ENCODE measurements around the gene HOXA5.

Gene HOXA5

DNA sequence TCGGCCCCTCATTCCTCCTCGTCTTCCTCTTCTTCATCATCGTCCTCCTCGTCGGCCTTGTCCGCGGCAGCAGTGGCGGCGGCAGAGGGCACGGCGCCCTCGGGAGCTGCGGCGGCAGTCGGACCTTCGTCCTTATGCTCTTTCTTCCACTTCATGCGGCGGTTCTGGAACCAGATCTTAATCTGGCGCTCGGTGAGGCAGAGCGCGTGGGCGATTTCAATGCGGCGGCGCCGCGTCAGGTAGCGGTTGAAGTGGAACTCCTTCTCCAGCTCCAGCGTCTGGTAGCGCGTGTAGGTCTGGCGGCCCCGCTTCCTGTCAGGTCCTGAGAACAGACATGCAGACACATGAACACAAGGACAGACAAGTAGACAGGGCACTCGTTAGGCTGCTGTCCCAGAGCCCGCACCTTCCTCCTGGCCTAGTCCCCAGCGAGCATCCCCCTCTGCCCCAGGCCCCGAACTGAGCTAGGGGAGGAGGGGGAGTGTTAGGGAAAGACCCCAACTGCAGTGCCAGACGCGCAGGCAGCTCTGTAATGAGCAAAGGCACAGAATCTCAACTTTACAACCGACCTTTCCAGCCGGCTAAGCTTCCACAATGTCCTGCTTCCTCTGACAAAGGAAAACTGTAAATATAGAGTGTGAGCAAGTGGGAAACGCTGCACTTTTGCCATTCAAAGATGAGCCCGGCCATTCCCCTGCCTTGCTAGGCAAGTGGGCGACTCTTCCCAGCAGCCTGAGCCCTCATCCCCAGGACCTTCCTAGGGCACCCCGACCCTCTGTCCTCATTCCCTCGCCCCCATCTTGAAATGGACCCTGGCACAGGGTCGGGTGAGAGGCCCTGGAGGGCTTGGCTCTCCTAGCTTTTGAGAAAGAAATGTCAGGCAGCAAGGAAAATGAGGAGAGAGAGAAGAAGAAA is 11.7 kb upstream of the HOXA5 start:
- Histone ChIP-seq H3K36me3 (ENCODE audit: control insufficient read depth, insufficient read depth, low read length) (no peaks in the 10 kb centered on the region), H3K9me3 (ENCODE audit: control insufficient read depth, low read length) (no peaks in the 10 kb centered on the region), H3K27ac (ENCODE audit: low read depth, low read length, severe bottlenecking) (no peak overlapping the region), H3K4me1 (ENCODE audit: control insufficient read depth, insufficient read depth, low read length, poor library complexity, severe bottlenecking) (peaks cover 2% of the 10 kb centered on the region), H3K4me3 (ENCODE audit: extremely low read depth, insufficient read depth, low read length, poor library complexity, severe bottlenecking) (peak overlapping the region; percentile 2)
- WGBS, 2 experiments (ENCODE audit: insufficient coverage in 2 of 2) = 9 to 21% methylated on average over 14 to 24 of the region's 48 CpGs

DNA sequence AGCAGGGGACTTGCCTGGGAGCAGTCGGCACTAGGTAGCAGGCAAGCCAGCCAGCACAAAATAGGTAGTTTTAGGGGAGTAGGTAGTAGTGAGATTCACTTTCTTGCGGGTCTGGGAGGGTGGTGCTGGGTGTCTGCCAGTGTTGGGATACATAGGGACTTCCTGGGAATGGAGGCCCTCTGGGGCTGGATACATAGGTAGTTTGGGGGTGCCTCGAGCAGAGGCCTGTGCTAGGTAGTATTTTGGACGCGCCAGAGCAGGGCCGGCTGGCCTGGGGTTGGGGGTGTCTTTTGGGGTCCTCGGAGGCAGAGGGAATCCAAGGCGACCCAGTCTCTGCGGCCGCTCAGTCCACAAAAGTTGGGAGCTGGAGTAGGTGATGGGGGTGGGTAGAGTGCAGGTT is 10.9 kb upstream of the HOXA5 start:
- 33 to 52% methylated on average over 4 to 10 of the region's 10 CpGs for WGBS, 2 experiments (ENCODE audit: insufficient coverage in 2 of 2)
- H3K27ac ChIP-seq (ENCODE audit: low read depth, low read length, severe bottlenecking) = no peak overlapping the region

DNA sequence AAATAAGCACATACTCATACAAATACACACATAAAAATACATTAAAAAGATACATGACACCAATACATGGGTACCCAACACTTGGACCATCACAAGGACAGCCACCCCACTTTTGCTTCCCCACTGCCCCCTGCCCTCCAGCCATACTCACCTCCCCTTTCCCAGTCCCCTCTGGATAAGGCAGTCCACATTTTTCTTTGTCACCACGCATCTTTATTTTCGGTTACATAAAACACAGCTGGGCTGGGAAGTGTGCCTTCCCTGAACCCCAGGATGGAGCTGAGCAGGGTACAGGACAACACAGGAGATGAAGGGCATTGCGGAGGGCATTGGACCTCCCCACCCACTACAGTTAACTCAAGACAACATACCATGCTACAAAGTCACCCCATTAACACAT is 10.0 kb upstream of the HOXA5 start:
- Histone ChIP-seq H3K9me3 (ENCODE audit: control insufficient read depth, low read length) (no peaks in the 10 kb centered on the region), H3K4me1 (ENCODE audit: control insufficient read depth, insufficient read depth, low read length, poor library complexity, severe bottlenecking) (peaks cover 2% of the 10 kb centered on the region), H3K36me3 (ENCODE audit: control insufficient read depth, insufficient read depth, low read length) (no peaks in the 10 kb centered on the region), H3K27ac (ENCODE audit: low read depth, low read length, severe bottlenecking) (no peak overlapping the region), H3K4me3 (ENCODE audit: extremely low read depth, insufficient read depth, low read length, poor library complexity, severe bottlenecking) (no peak overlapping the region)
- 27 to 29% methylated on average over 2 to 3 of the region's 3 CpGs for WGBS, 2 experiments (ENCODE audit: insufficient coverage in 2 of 2)

More for the DNA sequence above, 10.9 kb upstream of the HOXA5 start:
- Histone ChIP-seq H3K4me1 (ENCODE audit: control insufficient read depth, insufficient read depth, low read length, poor library complexity, severe bottlenecking) (peaks cover 2% of the 10 kb centered on the region), H3K9me3 (ENCODE audit: control insufficient read depth, low read length) (no peaks in the 10 kb centered on the region), H3K4me3 (ENCODE audit: extremely low read depth, insufficient read depth, low read length, poor library complexity, severe bottlenecking) (no peak overlapping the region), H3K36me3 (ENCODE audit: control insufficient read depth, insufficient read depth, low read length) (no peaks in the 10 kb centered on the region)

DNA sequence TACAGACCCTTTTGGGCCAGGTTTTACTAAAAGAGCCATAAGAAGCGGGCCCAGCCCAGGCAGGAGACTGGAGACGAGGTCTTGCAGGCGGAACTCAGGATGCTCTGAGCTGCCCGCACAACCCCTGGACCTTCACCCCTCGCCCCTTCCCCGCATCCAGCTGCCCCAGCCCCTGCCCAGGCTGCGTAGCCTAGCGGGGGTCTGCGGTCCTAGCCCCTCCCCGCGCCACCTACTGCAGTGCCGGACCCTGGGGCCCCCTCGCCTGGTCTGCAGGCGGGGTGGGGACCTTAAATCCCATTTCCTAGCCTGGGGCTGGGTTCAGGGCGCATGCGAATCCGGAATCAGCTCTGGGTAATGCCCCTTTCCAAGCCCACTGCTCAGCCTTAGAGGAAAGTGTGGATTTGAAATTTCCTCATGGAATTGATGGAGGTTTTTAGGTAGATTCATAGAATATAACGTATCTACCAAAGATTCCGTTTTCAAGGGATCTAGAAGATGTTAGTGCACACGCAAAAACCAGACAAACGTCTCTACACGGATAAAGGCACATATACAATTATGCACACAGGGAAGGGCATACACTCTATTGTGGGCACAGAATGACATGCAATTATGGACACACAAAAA is 9.4 kb upstream of the HOXA5 start:
- Histone ChIP-seq H3K36me3 (ENCODE audit: control insufficient read depth, insufficient read depth, low read length) (no peaks in the 10 kb centered on the region), H3K9me3 (ENCODE audit: control insufficient read depth, low read length) (no peaks in the 10 kb centered on the region), H3K4me3 (ENCODE audit: extremely low read depth, insufficient read depth, low read length, poor library complexity, severe bottlenecking) (no peak overlapping the region), H3K4me1 (ENCODE audit: control insufficient read depth, insufficient read depth, low read length, poor library complexity, severe bottlenecking) (peaks cover 2% of the 10 kb centered on the region), H3K27ac (ENCODE audit: low read depth, low read length, severe bottlenecking) (no peak overlapping the region)
- 5 to 21% methylated on average over 11 to 13 of the region's 22 CpGs for WGBS, 2 experiments (ENCODE audit: insufficient coverage in 2 of 2)

DNA sequence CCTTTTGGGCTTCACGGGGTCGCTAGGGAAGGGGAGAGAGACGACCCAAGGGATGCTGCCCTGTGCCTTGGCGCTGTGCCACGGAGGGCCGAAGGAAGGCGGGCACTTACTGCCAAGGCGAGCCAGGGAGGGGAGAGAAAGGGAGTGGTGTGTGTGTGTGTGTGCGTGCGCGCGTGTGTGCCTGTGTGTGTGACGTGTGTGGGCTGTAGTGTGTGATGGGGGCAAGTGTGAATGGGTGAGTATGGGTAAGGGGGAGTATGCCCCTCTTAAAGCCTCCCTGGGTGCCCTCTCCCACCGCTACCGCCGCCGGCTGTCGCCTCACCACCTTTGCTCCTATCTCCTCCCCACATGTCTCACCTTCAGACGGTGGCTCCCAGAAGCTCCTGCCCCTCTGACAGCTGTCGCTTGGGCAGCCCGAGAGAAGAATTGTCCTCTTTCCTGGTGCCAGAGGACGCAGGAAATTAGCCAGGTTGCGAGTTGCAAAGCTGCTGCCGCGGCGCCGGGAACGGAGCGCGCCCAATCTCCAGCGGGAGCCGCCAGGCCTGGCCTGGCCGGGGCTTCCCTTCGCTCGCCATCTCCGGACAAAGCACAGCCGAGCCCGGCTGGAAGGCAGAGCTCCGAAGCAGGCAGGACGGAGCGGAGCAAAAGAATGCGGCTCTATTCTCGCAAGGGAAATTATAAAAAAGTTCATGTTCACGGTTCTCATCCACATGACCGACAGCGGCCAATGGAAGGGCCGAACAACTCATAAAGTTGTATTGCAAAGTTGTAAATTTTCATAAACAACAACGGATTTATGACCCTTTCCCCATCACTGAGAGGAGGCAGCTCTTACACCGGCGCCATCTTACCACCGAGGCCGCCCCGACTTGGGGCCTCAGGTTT is 8.7 kb upstream of the HOXA5 start, which contains the start of gene HOXA3:
Gene HOXA3, minus strand, starts transcription at position 653 of the 885 bp plus-strand sequence. CDS start 41,943 bp downstream, outside the sequence.
- 3 to 6% methylated on average over 40 to 44 of the region's 53 CpGs for WGBS, 2 experiments (ENCODE audit: insufficient coverage in 2 of 2)
- Histone ChIP-seq H3K4me3 (ENCODE audit: extremely low read depth, insufficient read depth, low read length, poor library complexity, severe bottlenecking) (peak within 1 kb of the TSS; percentile 21), H3K4me1 (ENCODE audit: control insufficient read depth, insufficient read depth, low read length, poor library complexity, severe bottlenecking) (peaks cover 2% of the 10 kb centered on the region), H3K36me3 (ENCODE audit: control insufficient read depth, insufficient read depth, low read length) (no peaks in the 10 kb centered on the region), H3K27ac (ENCODE audit: low read depth, low read length, severe bottlenecking) (no peak within 1 kb of the TSS), H3K9me3 (ENCODE audit: control insufficient read depth, low read length) (no peaks in the 10 kb centered on the region)

DNA sequence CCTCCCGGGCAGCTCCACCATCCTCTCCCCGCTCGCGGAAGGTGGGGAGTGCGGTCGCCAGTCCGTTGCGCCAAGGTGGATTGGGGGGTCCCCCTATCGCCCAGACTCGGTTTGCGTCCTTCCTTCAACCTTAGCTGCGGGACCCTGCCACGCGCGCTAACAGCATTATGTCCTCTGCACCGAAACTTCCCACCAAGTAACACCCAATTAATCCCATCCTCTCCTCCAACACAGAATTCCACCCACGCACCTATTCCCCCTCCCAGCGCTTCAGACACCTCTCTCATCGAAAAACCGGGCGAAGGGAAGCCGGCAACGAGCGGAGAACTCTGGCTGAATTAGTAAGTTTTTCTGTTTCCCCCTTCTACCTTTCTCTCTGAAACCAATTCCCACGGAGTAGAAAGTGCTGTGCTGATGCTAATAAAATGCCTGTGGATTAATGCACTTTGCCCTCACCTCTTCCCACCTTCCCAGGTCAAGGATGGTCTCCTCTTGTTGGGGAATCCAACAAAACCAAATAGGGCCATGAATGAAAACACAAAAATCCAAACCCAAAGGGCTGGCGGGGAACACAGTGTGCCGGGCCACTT is 8.0 kb upstream of the HOXA5 start:
- Histone ChIP-seq H3K9me3 (ENCODE audit: control insufficient read depth, low read length) (peaks cover 2% of the 10 kb centered on the region), H3K27ac (ENCODE audit: low read depth, low read length, severe bottlenecking) (no peak overlapping the region), H3K4me1 (ENCODE audit: control insufficient read depth, insufficient read depth, low read length, poor library complexity, severe bottlenecking) (peaks cover 2% of the 10 kb centered on the region), H3K4me3 (ENCODE audit: extremely low read depth, insufficient read depth, low read length, poor library complexity, severe bottlenecking) (peak overlapping the region; percentile 21), H3K36me3 (ENCODE audit: control insufficient read depth, insufficient read depth, low read length) (no peaks in the 10 kb centered on the region)
- 4 to 6% methylated on average over 4 to 16 of the region's 27 CpGs for WGBS, 2 experiments (ENCODE audit: insufficient coverage in 2 of 2)

DNA sequence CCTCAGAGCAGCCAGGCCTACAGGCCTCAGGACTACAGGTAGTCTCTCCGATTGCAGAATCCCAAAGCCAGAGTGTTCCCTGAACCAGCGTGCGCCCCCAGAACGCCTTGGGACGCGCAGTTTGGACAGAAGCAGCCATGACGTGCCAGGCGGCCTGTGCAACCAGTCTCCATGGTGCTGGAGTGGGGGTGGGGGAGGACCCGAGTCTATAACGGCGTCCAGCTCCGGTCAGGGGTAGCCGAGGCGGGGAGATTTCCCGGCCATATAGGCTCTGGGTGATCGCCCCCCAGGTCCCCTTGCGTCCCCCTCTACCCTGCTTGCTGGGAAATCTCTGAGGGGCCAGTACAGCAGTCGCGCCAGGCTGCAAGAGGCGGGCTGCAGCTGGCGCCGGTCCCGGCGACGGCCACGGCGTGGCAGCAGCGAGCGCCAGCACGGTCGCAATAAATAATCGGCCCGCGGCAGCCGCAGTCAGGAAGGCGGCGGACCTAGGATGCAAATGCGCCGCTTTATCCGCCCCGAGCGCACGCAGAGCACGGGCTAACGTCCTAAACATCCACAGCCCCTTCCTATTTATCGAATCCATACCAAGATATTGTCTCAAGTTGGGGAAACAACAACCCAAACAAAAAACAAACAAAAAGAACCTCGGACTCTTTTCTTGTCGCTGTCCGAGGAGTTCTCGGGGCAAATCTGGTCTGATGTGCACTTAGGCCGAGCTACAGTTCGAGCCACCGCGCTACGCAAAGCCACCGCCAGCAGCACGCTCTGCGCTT is 7.3 kb upstream of the HOXA5 start:
- H3K27ac ChIP-seq (ENCODE audit: low read depth, low read length, severe bottlenecking) = no peak overlapping the region
- H3K36me3 ChIP-seq (ENCODE audit: control insufficient read depth, insufficient read depth, low read length) = no peaks in the 10 kb centered on the region
- H3K4me3 ChIP-seq (ENCODE audit: extremely low read depth, insufficient read depth, low read length, poor library complexity, severe bottlenecking) = peak overlapping the region; percentile 21
- H3K4me1 ChIP-seq (ENCODE audit: control insufficient read depth, insufficient read depth, low read length, poor library complexity, severe bottlenecking) = peaks cover 2% of the 10 kb centered on the region
- peaks cover 3% of the 10 kb centered on the region for H3K9me3 ChIP-seq (ENCODE audit: control insufficient read depth, low read length)
- WGBS, 2 experiments (ENCODE audit: insufficient coverage in 2 of 2) = 2 to 3% methylated on average over 44 to 54 of the region's 58 CpGs

DNA sequence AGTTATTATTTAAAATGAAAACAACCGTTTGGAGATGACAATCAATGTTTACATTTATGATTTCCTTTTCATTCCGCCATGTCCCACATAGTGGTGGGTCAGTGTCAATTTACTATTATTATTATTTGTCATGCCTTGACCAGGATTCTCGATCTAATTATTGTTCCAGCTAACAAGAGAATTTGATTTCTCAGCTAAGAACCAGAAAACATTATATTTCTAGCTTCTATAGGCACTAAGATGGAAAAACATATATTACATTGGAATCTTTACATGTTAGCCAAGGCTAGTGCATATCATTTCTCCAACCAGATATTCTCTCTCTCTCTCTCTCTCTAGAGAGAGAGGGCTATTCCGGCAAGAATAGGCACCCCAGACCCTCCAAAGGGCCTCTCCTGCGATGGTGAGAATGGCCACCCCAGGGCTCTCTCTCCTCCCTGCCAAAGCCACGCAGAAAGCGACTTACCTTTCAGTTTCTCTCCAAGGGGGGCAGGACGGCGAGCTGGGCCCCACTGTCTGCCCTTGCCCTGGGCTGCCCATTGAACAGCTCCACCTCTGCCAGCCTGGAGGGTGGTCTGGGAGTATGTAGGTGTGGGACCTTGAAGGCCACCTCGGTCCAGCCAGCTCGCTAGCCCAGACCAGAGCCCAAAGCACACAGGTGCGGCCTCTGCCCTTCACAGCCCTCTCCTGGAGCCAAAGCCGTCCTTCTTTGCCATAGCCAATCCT is 6.5 kb upstream of the HOXA5 start:
- peaks cover 3% of the 10 kb centered on the region for H3K9me3 ChIP-seq (ENCODE audit: control insufficient read depth, low read length)
- H3K4me1 ChIP-seq (ENCODE audit: control insufficient read depth, insufficient read depth, low read length, poor library complexity, severe bottlenecking) = peaks cover 2% of the 10 kb centered on the region
- H3K36me3 ChIP-seq (ENCODE audit: control insufficient read depth, insufficient read depth, low read length) = no peaks in the 10 kb centered on the region
- H3K4me3 ChIP-seq (ENCODE audit: extremely low read depth, insufficient read depth, low read length, poor library complexity, severe bottlenecking) = peak overlapping the region; percentile 21
- no peak overlapping the region for H3K27ac ChIP-seq (ENCODE audit: low read depth, low read length, severe bottlenecking)
- WGBS, 2 experiments (ENCODE audit: insufficient coverage in 2 of 2) = 39 to 40% methylated on average over 4 to 8 of the region's 13 CpGs
